ENCODE results near the gene ZNF32.
"Not testable (repeated sequence)": the region's sequence is repeated elsewhere in the genome, so short reads cannot be mapped to it uniquely, and the experiment has no call there.

Gene ZNF32

GRCh38 chr10:43622038-43622437, 26.6 kb downstream of the ZNF32 start:
- DNase-seq, result no peak

- no peak for DNase-seq
These were observed 29.3 kb downstream of the ZNF32 start for GRCh38 chr10:43619368-43619767.

- no peak for DNase-seq
These were observed 31.8 kb downstream of the ZNF32 start for GRCh38 chr10:43616697-43617370.

GRCh38 chr10:43610636-43611035, 38.0 kb downstream of the ZNF32 start:
- DNase-seq, result no peak

GRCh38 chr10:43607199-43607573, 41.5 kb downstream of the ZNF32 start:
- DNase-seq, result no peak

- peak; percentile 63 for DNase-seq
These were observed 42.1 kb downstream of the ZNF32 start, which contains the start of gene ZNF485 for GRCh38 chr10:43606323-43607198. Gene ZNF485, plus strand, starts transcription at chr10:43606438. Its CDS starts 613 bp downstream, at chr10:43607051.

GRCh38 chr10:43605850-43606322, 42.8 kb downstream of the ZNF32 start:
- no peak for DNase-seq

GRCh38 chr10:43601576-43601975, 47.1 kb downstream of the ZNF32 start:
- not testable (repeated sequence) for DNase-seq

GRCh38 chr10:43599333-43599732, 49.3 kb downstream of the ZNF32 start:
- no peak for DNase-seq

GRCh38 chr10:43598446-43598845, 50.2 kb downstream of the ZNF32 start:
- DNase-seq, result no peak

GRCh38 chr10:43596546-43596945, 52.1 kb downstream of the ZNF32 start:
- no peak for DNase-seq

GRCh38 chr10:43595739-43596298, 52.9 kb downstream of the ZNF32 start:
- DNase-seq, result no peak

- peak; percentile 15 for DNase-seq
These were observed 53.6 kb downstream of the ZNF32 start for GRCh38 chr10:43594944-43595589.

Data from CD4-positive, alpha-beta T cell treated with Interferon gamma for 1 hour (primary cell).